SK-MEL-5 (cell line): ENCODE measurements around the gene ABCA2. TPM values are rescaled to one million over a fixed set of nuclear protein-coding genes. Genes with fewer than 3 reads are reported as not detected.

Source experiments
- DNase-seq: peaks from one replicate; pipeline ENCODE4 v3.0.0-alpha.2; 2016; ENCODE audit warnings: low read depth, low spot score
- in situ Hi-C: cut with HindIII; loops from 2 replicates; pipeline ENCODE4 v1.10.0; 2016; ENCODE audit warnings: low sequenced_read_pairs, high pct_unique_total_duplicates, low pct_unique_long_range_greater_than_20kb
- total RNA-seq: library from RNA; depleted of rRNA; stranded (reverse); fragments of >200 nt; shearing (Covaris generic); gene quantifications from 2 replicates; pipeline ENCODE4 v1.2.3, GENCODE V29; 2014

ABCA2 gene
- total RNA-seq, 1 experiment from 2014 or later, result 8.6 TPM

DNA sequence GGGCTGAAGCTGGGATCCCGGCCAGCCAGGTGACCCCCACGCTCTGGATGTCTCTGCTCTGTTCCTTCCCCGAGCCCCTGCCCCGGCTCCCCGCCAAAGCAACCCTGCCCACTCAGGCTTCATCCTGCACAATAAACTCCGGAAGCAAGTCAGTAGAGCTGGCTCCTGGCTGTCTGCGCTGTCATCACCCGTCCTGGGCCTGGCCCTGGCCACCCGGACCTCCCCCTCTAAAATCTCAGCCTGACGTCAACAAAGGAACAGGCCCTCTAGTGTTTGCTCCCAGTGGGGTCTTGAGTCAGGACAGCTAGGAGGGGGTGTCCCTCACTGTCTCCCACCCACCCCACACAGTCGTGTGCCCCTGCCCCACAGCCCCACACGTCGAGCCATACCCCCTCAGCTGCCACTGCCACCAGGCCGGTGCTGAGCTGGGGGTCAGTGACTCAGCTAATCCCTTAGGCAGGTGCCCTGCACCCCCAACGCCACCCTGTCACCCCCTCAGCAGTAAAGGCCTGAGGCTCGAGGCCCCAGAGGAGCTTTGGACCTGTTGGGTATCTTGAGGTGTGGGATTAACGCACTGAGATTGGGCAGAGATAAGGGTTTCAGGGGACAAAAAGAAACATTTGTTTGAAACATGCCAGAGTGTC is 46.3 kb downstream of the ABCA2 start:
- in situ Hi-C loops, result no loop called here
- no peak for DNase-seq

DNA sequence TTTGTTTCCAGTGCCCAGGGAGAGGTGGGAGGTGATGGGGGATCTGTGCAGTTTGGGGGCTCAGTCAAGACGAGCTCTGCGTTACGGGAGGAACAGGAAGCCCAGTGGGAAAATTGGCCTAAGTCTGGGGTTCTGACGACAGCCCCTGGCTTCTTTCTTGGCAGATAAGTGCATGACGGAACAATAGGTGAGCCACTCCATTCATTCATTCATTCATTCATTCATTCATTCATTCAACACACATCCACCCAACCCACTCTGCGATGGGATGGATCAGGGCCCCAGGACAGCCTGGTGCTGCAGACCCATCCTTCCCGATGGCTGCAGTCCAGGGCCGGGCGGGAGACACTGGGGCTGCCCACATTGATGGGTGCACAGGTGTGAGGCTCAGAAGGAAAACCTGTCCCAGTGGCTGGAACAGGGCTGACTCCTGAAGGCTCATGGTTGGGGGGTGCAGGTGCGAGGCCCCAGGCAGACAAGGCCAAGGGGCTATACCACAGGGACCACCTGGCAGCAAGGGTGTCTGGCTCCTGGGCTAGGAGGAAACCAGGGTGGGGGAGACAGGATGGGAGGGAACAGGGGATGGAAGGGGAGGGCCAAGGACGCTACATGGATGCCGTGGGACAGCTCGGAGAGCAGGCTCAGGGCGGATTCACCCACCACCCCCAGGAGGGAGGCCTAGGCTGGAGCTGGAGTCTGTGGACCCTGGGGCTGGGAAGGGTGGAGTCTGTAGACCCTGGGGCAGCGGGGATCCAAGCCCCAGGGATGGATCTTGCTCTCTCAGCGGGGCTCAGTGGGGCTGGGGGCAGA is 47.2 kb downstream of the ABCA2 start:
- in situ Hi-C loops, result no loop called here
- no peak for DNase-seq

- DNase-seq, result no peak
- in situ Hi-C loops, result no loop called here
These were observed 48.1 kb downstream of the ABCA2 start for GRCh38 chr9:136979769-136980587.

GRCh38 chr9:136978865-136979544 is 49.0 kb downstream of the ABCA2 start:
- DNase-seq, result no peak
- in situ Hi-C loops, result no loop called here

DNA sequence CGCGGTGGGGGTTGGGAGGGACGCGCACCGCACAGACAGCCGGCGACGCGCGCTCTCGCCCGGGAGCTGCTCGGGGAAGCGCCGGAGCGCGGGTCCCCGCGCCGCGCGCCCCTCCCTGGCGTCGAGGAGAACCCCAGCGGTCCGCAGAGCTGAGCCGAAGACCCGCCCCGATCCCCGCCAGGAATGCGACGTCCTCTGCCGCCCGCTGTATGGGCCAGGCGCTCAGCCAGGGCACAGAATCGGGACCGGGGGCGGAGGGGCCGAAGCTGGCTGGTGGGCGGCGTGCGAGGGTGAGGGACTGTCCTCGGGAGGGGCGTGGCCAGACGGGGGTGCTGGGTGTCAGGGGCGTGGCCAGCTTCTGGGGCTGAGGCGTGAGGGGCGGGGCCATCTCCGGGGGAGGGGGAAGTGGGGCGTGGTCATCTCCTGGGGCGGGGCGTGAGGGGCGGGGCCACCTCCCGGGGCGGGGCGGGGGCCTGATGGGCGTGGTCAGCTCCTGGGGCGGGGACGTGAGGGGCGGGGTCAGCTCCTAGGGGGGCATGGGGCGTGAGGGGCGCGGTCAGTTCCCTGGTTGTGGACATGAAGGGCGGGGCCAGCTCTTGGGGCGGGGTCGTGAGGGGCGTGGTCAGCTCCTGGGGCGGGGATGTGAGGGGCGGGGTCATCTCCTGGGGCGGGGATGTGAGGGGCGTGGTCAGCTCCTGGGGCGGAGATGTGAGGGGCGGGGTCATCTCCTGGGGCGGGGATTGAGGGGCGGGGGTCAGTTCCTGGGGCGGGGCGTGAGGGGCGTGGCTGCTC is 49.8 kb downstream of the ABCA2 start:
- peak; percentile 67 for DNase-seq
- in situ Hi-C loops, result no loop called here

- in situ Hi-C loops, result no loop called here
- DNase-seq, result no peak
These were observed 50.4 kb downstream of the ABCA2 start for GRCh38 chr9:136977649-136978072.

- DNase-seq, result no peak
- in situ Hi-C loops, result no loop called here
These were observed 50.8 kb downstream of the ABCA2 start, which contains the start of gene PTGDS for GRCh38 chr9:136977223-136977622. Gene PTGDS (plus strand): TSS chr9:136977504. CDS start chr9:136977579, 75 bp downstream.

GRCh38 chr9:136975644-136976043 is 52.4 kb downstream of the ABCA2 start:
- DNase-seq, result no peak
- in situ Hi-C loops, result no loop called here

DNA sequence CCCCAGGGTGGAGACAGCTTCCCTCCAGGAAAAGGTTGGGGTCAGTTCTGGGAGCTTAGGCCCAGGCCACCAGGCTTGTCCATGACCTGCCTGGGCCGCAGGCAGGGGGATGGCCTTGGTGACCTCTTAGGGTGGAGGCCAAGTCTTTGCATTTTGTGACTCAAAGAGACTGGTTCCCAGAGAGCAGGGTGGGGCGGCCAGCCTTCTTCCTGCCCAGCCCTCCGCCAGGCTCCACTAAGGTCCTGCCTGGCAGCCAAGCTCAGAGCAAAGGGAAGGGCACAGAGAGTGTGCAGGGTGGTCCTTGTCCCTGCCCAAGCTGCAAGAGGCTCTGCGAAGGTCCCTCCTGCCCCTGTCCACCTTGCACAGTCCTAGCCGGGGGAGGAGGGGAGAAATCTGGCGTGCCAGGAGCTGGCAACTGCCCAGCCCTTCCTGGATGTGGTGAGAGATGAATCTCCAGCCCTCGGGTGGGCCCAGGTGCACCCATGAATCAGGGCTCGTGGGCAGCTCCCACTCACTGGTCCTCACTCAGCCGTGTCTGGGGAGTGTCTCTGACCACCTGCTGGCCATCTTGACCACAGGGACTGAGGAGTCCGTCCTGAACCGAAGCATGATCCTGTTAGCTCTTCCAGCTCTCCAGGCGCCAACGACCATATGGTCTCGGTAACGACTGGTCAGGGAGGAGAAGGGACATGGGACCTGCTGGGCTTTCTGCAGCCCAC is 53.1 kb downstream of the ABCA2 start:
- no peak for DNase-seq
- in situ Hi-C loops, result no loop called here

GRCh38 chr9:136973618-136974617 is 54.1 kb downstream of the ABCA2 start:
- DNase-seq, result no peak
- in situ Hi-C loops, result no loop called here

GRCh38 chr9:136972743-136973142 is 55.3 kb downstream of the ABCA2 start:
- in situ Hi-C loops, result no loop called here
- no peak for DNase-seq

DNA sequence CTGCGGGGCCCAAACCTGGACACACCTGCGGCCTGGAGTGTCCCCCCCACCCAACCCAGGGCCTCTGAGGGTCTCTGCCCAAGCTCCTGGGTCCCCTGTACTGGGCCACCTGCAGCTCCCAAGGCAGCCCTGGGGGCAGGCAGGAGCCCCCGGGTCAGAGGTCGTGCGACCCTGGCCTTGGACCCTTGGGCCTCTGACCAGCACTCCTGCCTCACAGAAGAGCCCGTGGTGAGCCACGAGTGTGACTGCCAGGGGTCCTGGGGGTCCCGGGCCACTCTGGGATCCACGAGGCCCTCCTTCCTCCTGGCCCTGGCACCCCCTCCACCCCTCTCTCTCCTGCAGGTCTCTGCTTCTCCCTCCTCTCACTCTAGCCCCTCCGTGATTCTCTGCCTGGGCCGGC is 55.7 kb downstream of the ABCA2 start:
- in situ Hi-C loops, result no loop called here
- no peak for DNase-seq

DNA sequence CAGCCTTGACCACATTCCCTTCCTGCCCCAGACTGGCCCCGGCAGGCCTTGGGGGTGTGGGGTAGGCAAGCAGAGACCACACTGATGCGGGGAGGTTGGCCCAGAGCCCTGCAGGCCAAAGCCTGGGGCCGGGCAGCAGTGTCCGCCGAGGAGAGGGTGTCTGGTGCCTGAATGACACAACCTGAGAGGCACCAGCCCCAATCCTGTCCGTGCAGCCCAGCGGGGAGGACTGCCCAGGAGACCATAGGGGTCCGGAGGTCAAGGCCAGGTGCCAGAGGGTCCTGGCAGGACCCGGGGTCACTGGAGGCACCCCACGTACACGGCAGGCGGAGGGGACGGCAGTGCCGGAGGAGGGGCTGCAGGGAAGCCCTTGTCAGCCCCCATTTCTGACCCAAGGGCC is 56.3 kb downstream of the ABCA2 start:
- DNase-seq, result no peak
- in situ Hi-C loops, result no loop called here

DNA sequence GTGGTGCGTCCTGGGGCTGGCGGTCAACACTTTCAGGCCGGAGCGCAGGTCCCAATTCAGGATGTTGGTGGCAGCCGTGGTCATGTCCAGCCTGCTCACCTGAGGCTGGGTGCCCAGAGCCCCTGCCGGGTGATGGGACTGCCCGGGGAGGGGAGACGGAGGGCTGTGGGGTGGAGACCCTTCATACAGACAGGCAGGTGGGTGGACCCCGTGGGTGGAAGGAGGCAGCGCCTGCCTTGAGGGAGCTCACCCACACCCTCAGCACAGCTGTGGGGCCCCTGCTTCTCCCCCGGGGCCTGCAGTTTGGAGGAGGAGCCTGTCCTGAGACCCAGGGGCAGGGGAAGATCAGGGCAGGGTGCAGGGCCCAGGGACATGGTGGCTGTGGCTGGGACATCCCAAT is 57.7 kb downstream of the ABCA2 start:
- no peak for DNase-seq
- in situ Hi-C loops, result no loop called here

- no peak for DNase-seq
- in situ Hi-C loops, result no loop called here
These were observed 58.3 kb downstream of the ABCA2 start for GRCh38 chr9:136969774-136970173.
